ENCODE data around the gene C1QTNF8. TPM values are rescaled to one million over a fixed set of nuclear protein-coding genes. Genes with fewer than 3 reads are reported as not detected.
A peak's percentile ranks its signal among the peaks of the same experiment; 100 is the strongest.

The C1QTNF8 gene
- total and polyA plus RNA-seq, 2 of the 8 experiments (the other 6 are each of a cell fraction or from before 2014, with no cell fraction given), result not detected

- Histone ChIP-seq H2BK15ac (ENCODE audit: low read length) (no peak overlapping the region), H4K5ac (ENCODE audit: insufficient read length, low read depth, low read length) (no peak overlapping the region), H3K4me1 (replicated peaks in 1 of 4; ENCODE audit: control insufficient read depth in 3 of 4, insufficient read depth in 4 of 4, low read length in 3 of 4) (peaks cover 0 to 22% (median 16%) of the 10 kb centered on the region in 4 experiments; a peak in 6 of 7 replicates), H4K8ac (ENCODE audit: extremely low read depth, insufficient read depth, low read length) (no peak overlapping the region), H2AFZ (ENCODE audit: low read length) (no peak overlapping the region), H3K4ac (replicated peaks; ENCODE audit: insufficient read length, low read depth, low read length) (no peak overlapping the region), H3K27ac (ENCODE audit: low read depth, low read length) (no peak overlapping the region), H3K4me3 (ENCODE audit: extremely low read depth in 1 of 4, insufficient read depth in 2 of 4, low read depth in 3 of 4, low read length in 4 of 4) (no peak overlapping the region), H3K27me3 (replicated peaks in 1 of 4; ENCODE audit: control insufficient read depth in 3 of 4, extremely low read depth in 1 of 4, insufficient read depth in 3 of 4, low read length in 3 of 4) (peaks cover 2 to 16% (median 12%) of the 10 kb centered on the region in 4 experiments; a peak in 6 of 7 replicates), H3K18ac (ENCODE audit: extremely low read depth, low read length) (no peak overlapping the region; the same call in 1 of the 2 replicates), H2BK12ac (ENCODE audit: low read depth, low read length) (0 out of 2 replicates have a peak overlapping the region, but pooled peaks have one; percentile 43), H3K23me2 (ENCODE audit: low read depth, low read length) (peaks cover 7% of the 10 kb centered on the region; the same call in 1 of the 2 replicates), H3K79me1 (ENCODE audit: low read depth, low read length) (no peaks in the 10 kb centered on the region), H3K79me2 (ENCODE audit: control insufficient read depth in 1 of 2, insufficient read depth in 2 of 2, low read length in 2 of 2) (no peaks in the 10 kb centered on the region), H4K20me1 (replicated peaks in 1 of 2; ENCODE audit: control insufficient read depth in 1 of 2, insufficient read depth in 2 of 2, low read length in 2 of 2) (peaks cover 0 to 6% of the 10 kb centered on the region in 2 experiments), H3K9me3 (ENCODE audit: insufficient read depth in 2 of 2, low read depth in 1 of 2, low read length in 1 of 2) (no peaks in the 10 kb centered on the region), H3K9ac (replicated peaks in 1 of 4; ENCODE audit: extremely low read depth in 1 of 4, low read depth in 3 of 4, low read length in 3 of 4) (no peak overlapping the region), H3K14ac (ENCODE audit: insufficient read length) (no peak overlapping the region), H3K23ac (ENCODE audit: insufficient read length) (no peak overlapping the region), H3K56ac (replicated peaks; ENCODE audit: insufficient read length, low read depth, low read length) (no peak overlapping the region), H2BK5ac (ENCODE audit: low read depth, low read length) (peak overlapping the region; percentile 39; the same call in 1 of the 2 replicates), H2BK20ac (ENCODE audit: low read length) (no peak overlapping the region), H2AK5ac (ENCODE audit: low read depth, low read length) (no peak overlapping the region), H3K36me3 (ENCODE audit: control insufficient read depth in 2 of 4, insufficient read depth in 4 of 4, low read length in 3 of 4) (no peaks in the 10 kb centered on the region), H4K91ac (replicated peaks; ENCODE audit: insufficient read length, low read length) (no peak overlapping the region), H2BK120ac (replicated peaks; ENCODE audit: low read depth, low read length) (no peak overlapping the region), H3K4me2 (ENCODE audit: insufficient read depth in 1 of 2, low read depth in 2 of 2, low read length in 2 of 2) (no peak overlapping the region)
- ChIA-PET CTCF (ENCODE audit: partially characterized antibody) (interaction anchor here (1.6 to 4.9 kb wide), 3 partner anchors 12 to 126 kb away, joined by 4 to 29 read pairs (median 13); no protein-coding TSS in a partner anchor), POLR2A (ENCODE audit: partially characterized antibody) (interaction anchor here (0.6 kb wide), 1 partner anchor 89 kb away, joined by 4 read pairs; the partner anchor contains the start of gene SOX8)
- DNase-seq (ENCODE audit: low read depth in 1 of 2, low spot score in 2 of 2), result no peak
- no peak for FAIRE-seq
- 75% methylated on average over 28 of the region's 32 CpGs; no CpG with 5 or more reads in 1 of the 2 experiments for WGBS, 2 experiments (ENCODE audit: extremely low coverage in 1 of 2, insufficient coverage in 1 of 2, insufficient read length in 1 of 2, insufficient replicate concordance in 2 of 2, low coverage in 1 of 2, low lambda C conversion rate in 2 of 2, missing lambda C conversion rate in 1 of 2)
- TF ChIP-seq KDM1A (IDR thresholded peaks at IDR 0.05; ENCODE audit: borderline replicate concordance, low read length) (no peak), GABPA (IDR thresholded peaks at IDR 0.05; ENCODE audit: borderline replicate concordance, insufficient read depth, low read length) (0 out of 2 replicates have a peak, but pooled peaks have one; percentile 11)
Measured at GRCh38 chr16:1070084-1070863, 25.8 kb downstream of the C1QTNF8 start.

All from H1 (cell line).